Stimulated activated CD8-positive, alpha-beta memory T cell treated with anti-CD3 and anti-CD28 coated beads, Interleukin-12 subunit alpha, Interleukin-12 subunit beta, amount 100 ng/mL, for 24 hours (primary cell): ENCODE data around the gene ATXN7L3.

ENCODE experiments used
- DNase-seq: peaks from one replicate; pipeline ENCODE4 v3.0.0-alpha.2; 2020; ENCODE audit errors: extremely low read depth

The ATXN7L3 gene

GRCh38 chr17:44200478-44201155 is 933 bp upstream of the ATXN7L3 start:
- DNase-seq = no peak

- DNase-seq = no peak
Observed at GRCh38 chr17:44198721-44199552, 747 bp downstream of the ATXN7L3 start.

- DNase-seq = no peak
Observed at GRCh38 chr17:44197980-44198720, 1.5 kb downstream of the ATXN7L3 start.

GRCh38 chr17:44197107-44197506 is 2.6 kb downstream of the ATXN7L3 start:
- DNase-seq = no peak

- no peak for DNase-seq
Observed at GRCh38 chr17:44193326-44194084, 6.2 kb downstream of the ATXN7L3 start.

- DNase-seq = no peak
Observed at GRCh38 chr17:44192750-44193149, 6.9 kb downstream of the ATXN7L3 start.

- no peak for DNase-seq
Observed at GRCh38 chr17:44191941-44192496, 7.7 kb downstream of the ATXN7L3 start.

GRCh38 chr17:44191369-44191768 is 8.3 kb downstream of the ATXN7L3 start:
- DNase-seq = no peak

GRCh38 chr17:44190481-44190880 is 9.2 kb downstream of the ATXN7L3 start:
- no peak for DNase-seq

- no peak for DNase-seq
Observed at GRCh38 chr17:44188576-44189403, 10.9 kb downstream of the ATXN7L3 start.

GRCh38 chr17:44187131-44187899 is 12.4 kb downstream of the ATXN7L3 start:
- peak; percentile 60 for DNase-seq

- DNase-seq = peak; percentile 99
Observed at GRCh38 chr17:44186307-44187130, 13.2 kb downstream of the ATXN7L3 start, which contains the start of gene TMUB2. Gene TMUB2 (plus strand): TSS chr17:44186972. CDS start chr17:44187709, 737 bp downstream.

GRCh38 chr17:44184212-44184810 is 15.4 kb downstream of the ATXN7L3 start:
- no peak for DNase-seq

- DNase-seq = no peak
Observed at GRCh38 chr17:44183024-44183423, 16.7 kb downstream of the ATXN7L3 start.

GRCh38 chr17:44178133-44178532 is 21.6 kb downstream of the ATXN7L3 start:
- no peak for DNase-seq

- DNase-seq = no peak
Observed at GRCh38 chr17:44177640-44178039, 22.0 kb downstream of the ATXN7L3 start.

- no peak for DNase-seq
Observed at GRCh38 chr17:44176671-44177501, 22.8 kb downstream of the ATXN7L3 start.
